ENCODE results near the gene SDK2. TPM values are rescaled to one million over a fixed set of nuclear protein-coding genes. Genes with fewer than 3 reads are reported as not detected.
A peak's percentile ranks its signal among the peaks of the same experiment; 100 is the strongest.

The SDK2 gene
- total and polyA plus RNA-seq, 11 donors, result 0.84 to 4.0 (median 2.6) TPM

DNA sequence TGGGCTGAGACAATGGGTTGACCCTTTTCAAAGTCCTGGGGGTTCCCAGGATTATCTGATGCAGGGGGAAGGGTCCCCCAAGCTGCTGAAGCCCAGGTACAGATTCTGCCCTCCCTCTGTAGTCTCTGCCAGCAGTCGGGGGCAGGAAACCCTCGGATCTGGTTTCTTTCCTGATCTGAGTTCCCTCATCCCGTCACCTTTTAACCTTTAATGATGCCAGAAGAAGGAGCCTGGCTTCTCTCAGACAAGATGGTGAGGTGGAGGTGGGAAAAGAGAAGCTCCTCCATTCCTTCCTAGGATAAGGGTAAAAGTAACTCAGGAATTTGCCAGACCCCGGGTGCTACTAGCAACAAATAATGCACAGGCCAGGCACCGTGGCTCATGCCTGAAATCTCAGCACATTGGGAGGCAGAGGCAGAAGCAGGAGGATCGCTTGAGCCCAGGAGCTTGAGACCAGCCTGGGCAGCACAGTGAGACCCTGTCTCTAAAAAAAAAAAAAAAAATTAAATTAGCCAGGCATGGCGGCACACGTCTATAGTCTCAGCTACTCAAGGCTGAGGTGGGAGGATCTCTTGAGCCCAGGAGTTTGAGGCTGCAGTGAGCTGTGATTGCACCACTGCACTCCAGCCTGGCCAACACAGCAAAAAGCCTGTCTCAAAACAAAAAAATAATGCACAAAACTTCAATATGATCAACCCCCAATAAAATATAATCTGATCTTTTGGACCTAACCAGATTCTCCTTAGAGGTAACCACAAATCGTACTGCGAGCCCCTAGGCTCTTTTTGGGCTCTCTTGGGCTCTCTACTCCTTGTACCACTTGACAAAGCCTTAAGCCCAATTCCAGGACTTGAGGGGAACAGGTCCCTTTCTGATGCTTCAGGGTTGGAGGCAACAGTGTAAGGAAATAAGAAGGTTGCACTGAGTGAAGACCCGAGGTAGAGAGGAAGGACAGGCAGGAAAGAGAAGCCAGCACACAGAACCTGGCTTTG lies 338.1 kb downstream of the SDK2 start:
- H3K9me3 ChIP-seq, result no peaks in the 10 kb centered on the region
- intact Hi-C loops (cut with DNase I), result loop anchor here in 2 of 10 donors (2.0 to 10.0 kb wide), 2 partner anchors 13 to 51 kb away; no protein-coding TSS in a partner anchor
- H3K27me3 ChIP-seq, result no peaks in the 10 kb centered on the region
- DNase-seq (no peak), ATAC-seq (no peak)
- no peaks in the 10 kb centered on the region for H3K36me3 ChIP-seq
- 45 to 58% (median 52%) methylated on average over 11 of the region's 11 CpGs for WGBS, 4 donors
- TF ChIP-seq CTCF (IDR thresholded peaks at IDR 0.05), result no peak
- TF ChIP-seq POLR2A (IDR thresholded peaks at IDR 0.05), result no peak
- peak overlapping the region in 10 of 12 donors; percentile 2 to 98 (median 46) for H3K4me3 ChIP-seq
- peaks cover 35 to 91% (median 76%) of the 10 kb centered on the region in 12 donors for H3K4me1 ChIP-seq
- peak overlapping the region; percentile 69 to 100 (median 98) for H3K27ac ChIP-seq

DNA sequence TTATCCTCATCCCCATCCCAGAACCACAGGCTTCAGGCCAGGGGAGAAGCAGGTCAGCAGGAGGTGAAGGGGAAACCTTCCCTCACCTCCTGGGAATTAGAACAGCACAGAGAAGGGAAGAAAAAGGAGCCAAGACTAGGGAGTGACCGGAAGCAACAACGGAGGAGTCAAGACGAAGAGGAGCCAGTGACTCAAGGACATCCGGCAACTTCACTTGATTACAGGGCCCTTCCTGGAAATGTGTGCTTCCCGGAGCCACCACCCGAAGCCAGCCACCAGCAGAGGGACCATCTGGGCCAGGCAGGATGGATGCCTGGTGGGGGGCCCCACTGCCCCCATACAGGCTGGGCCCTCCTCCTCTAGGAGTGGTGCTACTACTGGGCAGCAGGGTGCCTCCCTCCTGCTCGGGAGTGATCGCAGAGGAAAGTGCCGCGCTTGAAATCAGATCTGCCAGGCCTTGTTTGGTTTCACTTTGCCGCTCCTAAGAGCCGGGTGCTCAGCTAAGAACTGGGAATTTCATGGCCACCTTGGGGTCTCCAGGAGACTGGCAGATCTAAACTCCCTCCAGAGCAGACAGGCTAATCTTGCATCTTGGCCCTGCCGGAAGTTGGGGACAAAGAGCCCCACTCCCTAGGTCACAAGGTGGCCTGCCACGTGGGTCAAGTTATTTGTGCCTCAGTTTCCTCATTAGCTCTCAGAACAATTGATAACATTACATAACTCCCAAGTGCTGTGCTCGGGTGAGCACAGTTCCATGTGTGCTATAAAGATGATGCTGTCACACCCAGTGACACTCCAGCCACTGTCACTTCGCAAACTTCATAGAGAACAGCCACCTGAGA lies 339.1 kb downstream of the SDK2 start:
- Histone ChIP-seq H3K4me1 (peaks cover 39 to 97% (median 80%) of the 10 kb centered on the region in 12 donors), H3K4me3 (peak overlapping the region in 11 of 12 donors; percentile 2 to 49 (median 44)), H3K27me3 (no peaks in the 10 kb centered on the region), H3K27ac (peak overlapping the region; percentile 69 to 100 (median 98)), H3K9me3 (no peaks in the 10 kb centered on the region), H3K36me3 (no peaks in the 10 kb centered on the region)
- DNase-seq, result peak; percentile 79 to 90 (median 81)
- intact Hi-C loops (cut with DNase I), result loop anchor here in 1 of 10 donors (10.0 kb wide), 1 partner anchor 50 kb away; no protein-coding TSS in a partner anchor
- ATAC-seq, result peak; percentile 32 to 84 (median 70)
- TF ChIP-seq CTCF (IDR thresholded peaks at IDR 0.05), result peak in 10 of 12 donors; percentile 10 to 62 (median 43)
- TF ChIP-seq POLR2A (IDR thresholded peaks at IDR 0.05), result peak in 1 of 2 donors; percentile 14
- 7 to 15% (median 11%) methylated on average over 7 to 16 of the region's 16 CpGs for WGBS, 4 donors

GRCh38 chr17:73304438-73304837 lies 339.8 kb downstream of the SDK2 start:
- Histone ChIP-seq H3K4me1 (peaks cover 41 to 97% (median 80%) of the 10 kb centered on the region in 12 donors), H3K36me3 (peaks cover 0 to 2% (median 0%) of the 10 kb centered on the region in 9 donors), H3K27me3 (no peaks in the 10 kb centered on the region), H3K27ac (peak overlapping the region; percentile 69 to 100 (median 98)), H3K4me3 (peak overlapping the region in 8 of 12 donors; percentile 37 to 49 (median 44)), H3K9me3 (no peaks in the 10 kb centered on the region)
- intact Hi-C loops (cut with DNase I), result loop anchor here in 1 of 10 donors (10.0 kb wide), 1 partner anchor 50 kb away; no protein-coding TSS in a partner anchor
- TF ChIP-seq CTCF (IDR thresholded peaks at IDR 0.05) (no peak), POLR2A (IDR thresholded peaks at IDR 0.05) (no peak)
- peak in 2 of 4 donors; percentile 6 to 10 for ATAC-seq
- 13 to 24% (median 19%) methylated on average over 6 to 8 of the region's 8 CpGs for WGBS, 4 donors
- DNase-seq, result no peak
